ENCODE measurements around the gene NYNRIN.
"Not testable (repeated sequence)": the region's sequence is repeated elsewhere in the genome, so short reads cannot be mapped to it uniquely, and the experiment has no call there.

GRCh38 chr14:24387579-24387978, 11.2 kb upstream of the NYNRIN start:
- TF ChIP-seq, protein P1, sequence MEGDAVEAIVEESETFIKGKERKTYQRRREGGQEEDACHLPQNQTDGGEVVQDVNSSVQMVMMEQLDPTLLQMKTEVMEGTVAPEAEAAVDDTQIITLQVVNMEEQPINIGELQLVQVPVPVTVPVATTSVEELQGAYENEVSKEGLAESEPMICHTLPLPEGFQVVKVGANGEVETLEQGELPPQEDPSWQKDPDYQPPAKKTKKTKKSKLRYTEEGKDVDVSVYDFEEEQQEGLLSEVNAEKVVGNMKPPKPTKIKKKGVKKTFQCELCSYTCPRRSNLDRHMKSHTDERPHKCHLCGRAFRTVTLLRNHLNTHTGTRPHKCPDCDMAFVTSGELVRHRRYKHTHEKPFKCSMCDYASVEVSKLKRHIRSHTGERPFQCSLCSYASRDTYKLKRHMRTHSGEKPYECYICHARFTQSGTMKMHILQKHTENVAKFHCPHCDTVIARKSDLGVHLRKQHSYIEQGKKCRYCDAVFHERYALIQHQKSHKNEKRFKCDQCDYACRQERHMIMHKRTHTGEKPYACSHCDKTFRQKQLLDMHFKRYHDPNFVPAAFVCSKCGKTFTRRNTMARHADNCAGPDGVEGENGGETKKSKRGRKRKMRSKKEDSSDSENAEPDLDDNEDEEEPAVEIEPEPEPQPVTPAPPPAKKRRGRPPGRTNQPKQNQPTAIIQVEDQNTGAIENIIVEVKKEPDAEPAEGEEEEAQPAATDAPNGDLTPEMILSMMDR (IDR thresholded peaks at IDR 0.05), result not testable (repeated sequence)
- TF ChIP-seq ZFX (IDR thresholded peaks at IDR 0.05; ENCODE audit: borderline replicate concordance), result not testable (repeated sequence)
